Parathyroid adenoma (tissue), 2 donors: ENCODE results near the gene USP13.

Experiments used
- H2AFZ ChIP-seq: fragments of 300-600 bp; sonication (generic); one replicate; pipeline ENCODE4 v1.7.0; 2017; ENCODE audit warnings: antibody characterized with exemption, mild to moderate bottlenecking
- H3K27ac ChIP-seq: fragments of 300-600 bp; sonication (generic); one replicate; pipeline ENCODE4 v1.7.0; 2017
- H3K27me3 ChIP-seq: fragments of 300-600 bp; sonication (generic); one replicate; pipeline ENCODE4 v1.7.0; 2017; ENCODE audit warnings: low read length; ENCODE audit not compliant: control insufficient read depth, insufficient read depth
- H3K36me3 ChIP-seq: fragments of 300-600 bp; sonication (generic); one replicate; pipeline ENCODE4 v1.7.0; 2017; ENCODE audit warnings: low read length; ENCODE audit not compliant: control insufficient read depth, insufficient read depth
- H3K4me1 ChIP-seq: fragments of 300-600 bp; sonication (generic); one replicate; pipeline ENCODE4 v1.7.0; 2017; ENCODE audit warnings: control low read depth
- H3K4me2 ChIP-seq: fragments of 300-600 bp; sonication (generic); one replicate; pipeline ENCODE4 v1.7.0; 2017; ENCODE audit warnings: low read length
- H3K4me3 ChIP-seq: fragments of 300-600 bp; sonication (generic); one replicate; pipeline ENCODE4 v1.7.0; 2017; ENCODE audit warnings: low read depth, low read length
- H3K79me2 ChIP-seq: fragments of 300-600 bp; sonication (generic); one replicate; pipeline ENCODE4 v1.7.0; 2017; ENCODE audit warnings: control low read depth
- H3K9ac ChIP-seq: fragments of 300-600 bp; sonication (generic); one replicate; pipeline ENCODE4 v1.7.0; 2017; ENCODE audit warnings: mild to moderate bottlenecking
- H3K9me3 ChIP-seq: fragments of 300-600 bp; sonication (generic); one replicate; pipeline ENCODE4 v1.7.0; 2017; ENCODE audit warnings: low read length; ENCODE audit not compliant: control insufficient read depth
- TF ChIP-seq, protein P1 (sequence below): fragments of 300-600 bp; sonication (generic); IDR thresholded peaks from one replicate; pipeline ENCODE4 v1.7.0; 2017; ENCODE audit warnings: antibody characterized with exemption, mild to moderate bottlenecking
- donor health status: primary hyperparathyroidism.

USP13 gene

GRCh38 chr3:179701176-179701827 lies 48.5 kb downstream of the USP13 start:
- Histone ChIP-seq H3K4me2 (no peak overlapping the region), H3K27me3 (no peaks in the 10 kb centered on the region), H3K4me3 (no peak overlapping the region), H3K27ac (no peak overlapping the region), H3K4me1 (no peaks in the 10 kb centered on the region), H3K9me3 (no peaks in the 10 kb centered on the region), H3K79me2 (no peaks in the 10 kb centered on the region), H2AFZ (no peak overlapping the region), H3K36me3 (no peaks in the 10 kb centered on the region), H3K9ac (no peak overlapping the region)
- TF ChIP-seq, protein P1, sequence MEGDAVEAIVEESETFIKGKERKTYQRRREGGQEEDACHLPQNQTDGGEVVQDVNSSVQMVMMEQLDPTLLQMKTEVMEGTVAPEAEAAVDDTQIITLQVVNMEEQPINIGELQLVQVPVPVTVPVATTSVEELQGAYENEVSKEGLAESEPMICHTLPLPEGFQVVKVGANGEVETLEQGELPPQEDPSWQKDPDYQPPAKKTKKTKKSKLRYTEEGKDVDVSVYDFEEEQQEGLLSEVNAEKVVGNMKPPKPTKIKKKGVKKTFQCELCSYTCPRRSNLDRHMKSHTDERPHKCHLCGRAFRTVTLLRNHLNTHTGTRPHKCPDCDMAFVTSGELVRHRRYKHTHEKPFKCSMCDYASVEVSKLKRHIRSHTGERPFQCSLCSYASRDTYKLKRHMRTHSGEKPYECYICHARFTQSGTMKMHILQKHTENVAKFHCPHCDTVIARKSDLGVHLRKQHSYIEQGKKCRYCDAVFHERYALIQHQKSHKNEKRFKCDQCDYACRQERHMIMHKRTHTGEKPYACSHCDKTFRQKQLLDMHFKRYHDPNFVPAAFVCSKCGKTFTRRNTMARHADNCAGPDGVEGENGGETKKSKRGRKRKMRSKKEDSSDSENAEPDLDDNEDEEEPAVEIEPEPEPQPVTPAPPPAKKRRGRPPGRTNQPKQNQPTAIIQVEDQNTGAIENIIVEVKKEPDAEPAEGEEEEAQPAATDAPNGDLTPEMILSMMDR = no peak

GRCh38 chr3:179702271-179702947 lies 49.6 kb downstream of the USP13 start:
- Histone ChIP-seq H3K9me3 (no peaks in the 10 kb centered on the region), H3K4me1 (no peaks in the 10 kb centered on the region), H3K4me3 (no peak overlapping the region), H3K79me2 (no peaks in the 10 kb centered on the region), H3K27ac (no peak overlapping the region), H3K9ac (no peak overlapping the region), H3K27me3 (no peaks in the 10 kb centered on the region), H2AFZ (no peak overlapping the region), H3K36me3 (no peaks in the 10 kb centered on the region), H3K4me2 (no peak overlapping the region)
- TF ChIP-seq, protein P1 = no peak

DNA sequence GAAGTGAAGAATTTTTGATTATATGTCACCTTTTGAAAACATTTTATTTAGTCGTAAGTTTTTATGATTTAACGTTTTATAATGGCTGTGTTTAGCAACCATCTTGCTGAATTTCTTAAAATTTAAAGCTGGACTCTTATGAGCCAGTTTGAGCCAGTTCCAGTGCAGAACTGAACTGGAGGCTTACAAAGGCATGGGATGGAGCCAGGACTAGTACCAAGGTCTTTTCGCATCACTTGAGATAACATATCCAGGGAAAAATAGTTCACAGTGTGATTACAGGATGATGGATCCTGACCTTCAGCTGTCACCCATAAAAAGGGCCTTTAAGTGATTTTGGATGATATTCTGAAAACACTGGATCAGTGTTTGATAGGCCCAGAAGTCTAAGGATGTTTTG lies 51.0 kb downstream of the USP13 start:
- Histone ChIP-seq H3K9ac (no peak overlapping the region), H3K27ac (no peak overlapping the region), H3K4me3 (no peak overlapping the region), H2AFZ (no peak overlapping the region), H3K4me1 (no peaks in the 10 kb centered on the region), H3K9me3 (no peaks in the 10 kb centered on the region), H3K27me3 (no peaks in the 10 kb centered on the region), H3K36me3 (no peaks in the 10 kb centered on the region), H3K4me2 (no peak overlapping the region), H3K79me2 (no peaks in the 10 kb centered on the region)
- TF ChIP-seq, protein P1 = no peak

DNA sequence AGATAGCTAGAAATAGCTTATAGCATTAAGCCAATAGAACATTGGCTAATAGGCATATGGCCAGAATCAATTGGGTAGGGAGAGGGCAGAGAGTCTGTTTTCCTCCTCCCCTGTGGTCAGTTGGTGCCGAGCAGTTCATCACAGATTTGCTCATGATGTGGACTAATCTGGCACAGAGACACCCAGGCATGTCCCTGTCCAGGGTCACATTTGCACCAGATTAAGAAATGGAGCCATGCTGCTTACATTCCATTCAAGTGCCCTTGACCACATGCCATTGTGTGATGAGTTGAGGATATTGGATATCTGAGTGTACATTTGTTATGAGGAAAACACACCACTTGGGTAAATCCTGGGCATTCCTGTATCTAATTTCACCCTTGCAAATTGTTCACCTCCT lies 53.4 kb downstream of the USP13 start:
- Histone ChIP-seq H3K27ac (no peak overlapping the region), H3K4me3 (no peak overlapping the region), H3K4me2 (no peak overlapping the region), H3K9ac (no peak overlapping the region), H3K79me2 (no peaks in the 10 kb centered on the region), H2AFZ (no peak overlapping the region), H3K4me1 (no peaks in the 10 kb centered on the region), H3K9me3 (no peaks in the 10 kb centered on the region), H3K27me3 (no peaks in the 10 kb centered on the region), H3K36me3 (no peaks in the 10 kb centered on the region)
- TF ChIP-seq, protein P1 = no peak

DNA sequence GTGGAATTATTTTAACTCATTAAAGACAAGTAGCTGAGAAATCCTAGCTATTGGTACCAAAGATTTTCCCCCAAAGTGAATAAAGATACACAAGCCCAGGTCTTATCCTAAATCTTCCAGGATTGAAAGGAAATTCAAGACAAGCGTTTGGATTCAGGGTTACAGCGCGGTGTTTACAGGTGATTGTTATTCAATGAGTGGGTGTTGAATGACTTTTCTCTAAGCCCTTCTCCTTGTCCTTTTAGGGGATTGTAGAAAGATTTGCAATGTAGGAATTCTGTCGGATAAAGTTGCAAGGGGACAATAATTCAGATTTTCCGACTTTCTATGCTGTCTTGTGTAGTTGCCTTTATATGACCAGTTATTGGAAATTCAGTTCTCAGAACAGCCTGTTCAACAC lies 57.2 kb downstream of the USP13 start:
- no peak overlapping the region for H3K4me2 ChIP-seq
- TF ChIP-seq, protein P1 = no peak
- no peak overlapping the region for H3K27ac ChIP-seq
- no peaks in the 10 kb centered on the region for H3K36me3 ChIP-seq
- no peak overlapping the region for H2AFZ ChIP-seq
- no peaks in the 10 kb centered on the region for H3K79me2 ChIP-seq
- no peak overlapping the region for H3K9ac ChIP-seq
- H3K4me3 ChIP-seq = no peak overlapping the region
- H3K4me1 ChIP-seq = no peaks in the 10 kb centered on the region
- H3K27me3 ChIP-seq = no peaks in the 10 kb centered on the region
- no peaks in the 10 kb centered on the region for H3K9me3 ChIP-seq
